HL-60 (cell line): ENCODE data around the gene KRTAP10-7.

Experiments used
- CTCF ChIP-seq: IDR thresholded peaks from one replicate; pipeline ENCODE4 v1.5.1; 2011; ENCODE audit warnings: low read length, control low read depth, inconsistent platforms; ENCODE audit not compliant: insufficient read depth
- GABPA ChIP-seq: IDR thresholded peaks from 2 replicates; pipeline ENCODE4 v1.6.1; 2012; ENCODE audit warnings: low read depth
- POLR2AphosphoS5 ChIP-seq: IDR thresholded peaks from 2 replicates; pipeline ENCODE4 v1.6.1; 2012; ENCODE audit warnings: low read depth
- SPI1 ChIP-seq: IDR thresholded peaks from 2 replicates; pipeline ENCODE4 v1.6.1; 2012; ENCODE audit warnings: low read depth, mild to moderate bottlenecking, borderline replicate concordance

GRCh38 chr21:44609193-44609592, 8.8 kb downstream of the KRTAP10-7 start:
- TF ChIP-seq CTCF (no peak), SPI1 (no peak), GABPA (no peak), POLR2AphosphoS5 (no peak)
